ENCODE data around the gene SSB.

DNA sequence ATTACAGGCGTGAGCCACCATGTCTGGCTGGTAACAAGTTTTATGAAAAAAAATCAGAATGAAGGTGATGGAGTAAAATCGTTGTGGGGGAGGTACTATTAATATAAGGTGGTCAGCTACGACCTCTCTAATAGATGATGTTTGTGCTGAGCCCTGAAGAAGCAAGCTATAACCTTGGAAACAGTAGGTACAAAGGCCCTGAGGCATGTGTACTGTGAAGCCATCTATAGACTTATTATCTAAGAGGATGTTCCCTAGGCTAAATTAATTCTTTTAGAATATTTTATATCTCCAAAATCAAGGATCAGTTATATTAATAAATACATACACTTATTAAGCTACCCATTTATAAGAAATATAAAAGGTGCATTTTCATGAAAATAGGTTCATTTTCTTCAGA, 23.3 kb upstream of the SSB start:
- TF ChIP-seq, protein P1, sequence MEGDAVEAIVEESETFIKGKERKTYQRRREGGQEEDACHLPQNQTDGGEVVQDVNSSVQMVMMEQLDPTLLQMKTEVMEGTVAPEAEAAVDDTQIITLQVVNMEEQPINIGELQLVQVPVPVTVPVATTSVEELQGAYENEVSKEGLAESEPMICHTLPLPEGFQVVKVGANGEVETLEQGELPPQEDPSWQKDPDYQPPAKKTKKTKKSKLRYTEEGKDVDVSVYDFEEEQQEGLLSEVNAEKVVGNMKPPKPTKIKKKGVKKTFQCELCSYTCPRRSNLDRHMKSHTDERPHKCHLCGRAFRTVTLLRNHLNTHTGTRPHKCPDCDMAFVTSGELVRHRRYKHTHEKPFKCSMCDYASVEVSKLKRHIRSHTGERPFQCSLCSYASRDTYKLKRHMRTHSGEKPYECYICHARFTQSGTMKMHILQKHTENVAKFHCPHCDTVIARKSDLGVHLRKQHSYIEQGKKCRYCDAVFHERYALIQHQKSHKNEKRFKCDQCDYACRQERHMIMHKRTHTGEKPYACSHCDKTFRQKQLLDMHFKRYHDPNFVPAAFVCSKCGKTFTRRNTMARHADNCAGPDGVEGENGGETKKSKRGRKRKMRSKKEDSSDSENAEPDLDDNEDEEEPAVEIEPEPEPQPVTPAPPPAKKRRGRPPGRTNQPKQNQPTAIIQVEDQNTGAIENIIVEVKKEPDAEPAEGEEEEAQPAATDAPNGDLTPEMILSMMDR (conservative IDR thresholded peaks at IDR 0.05): no peak
- TF ChIP-seq ZFX (IDR thresholded peaks at IDR 0.05): no peak
